HG03439 (cell line): ENCODE measurements around the gene IGFBP5.
A peak's percentile ranks its signal among the peaks of the same experiment; 100 is the strongest.

Source experiments
- ATAC-seq: cut with Tn5 transposase; IDR thresholded peaks from one replicate; pipeline ENCODE4 v1.9.1; 2021; ENCODE audit warnings: mild to moderate bottlenecking, moderate library complexity; ENCODE audit not compliant: unreplicated experiment

IGFBP5 gene

GRCh38 chr2:216715402-216715974 lies 20.1 kb upstream of the IGFBP5 start:
- ATAC-seq: no peak

GRCh38 chr2:216714376-216714775 lies 19.0 kb upstream of the IGFBP5 start:
- no peak for ATAC-seq

- no peak for ATAC-seq
Measured at GRCh38 chr2:216713691-216714336, 18.5 kb upstream of the IGFBP5 start.

- no peak for ATAC-seq
Measured at GRCh38 chr2:216711348-216711747, 16.0 kb upstream of the IGFBP5 start.

- ATAC-seq: no peak
Measured at GRCh38 chr2:216710551-216711301, 15.4 kb upstream of the IGFBP5 start.

GRCh38 chr2:216702756-216703155 lies 7.4 kb upstream of the IGFBP5 start:
- no peak for ATAC-seq

- no peak for ATAC-seq
Measured at GRCh38 chr2:216701544-216701943, 6.2 kb upstream of the IGFBP5 start.

GRCh38 chr2:216700781-216701180 lies 5.4 kb upstream of the IGFBP5 start:
- ATAC-seq: no peak

GRCh38 chr2:216700088-216700567 lies 4.8 kb upstream of the IGFBP5 start:
- no peak for ATAC-seq

- ATAC-seq: no peak
Measured at GRCh38 chr2:216698895-216699294, 3.5 kb upstream of the IGFBP5 start.

GRCh38 chr2:216698293-216698692 lies 2.9 kb upstream of the IGFBP5 start:
- ATAC-seq: no peak

- no peak for ATAC-seq
Measured at GRCh38 chr2:216696751-216697560, 1.6 kb upstream of the IGFBP5 start.

- no peak for ATAC-seq
Measured at GRCh38 chr2:216696321-216696720, 972 bp upstream of the IGFBP5 start.

GRCh38 chr2:216694826-216695217 lies 527 bp downstream of the IGFBP5 start:
- ATAC-seq: no peak

GRCh38 chr2:216694082-216694825 lies 1.1 kb downstream of the IGFBP5 start:
- ATAC-seq: no peak

- no peak for ATAC-seq
Measured at GRCh38 chr2:216693414-216694080, 1.8 kb downstream of the IGFBP5 start.

- ATAC-seq: peak; percentile 62
Measured at GRCh38 chr2:216692636-216693413, 2.5 kb downstream of the IGFBP5 start.

GRCh38 chr2:216690853-216691741 lies 4.3 kb downstream of the IGFBP5 start:
- ATAC-seq: no peak
